ENCODE measurements around the gene FSIP1.

The FSIP1 gene

GRCh38 chr15:39692356-39693327 is 90.0 kb downstream of the FSIP1 start:
- H3K4me3 ChIP-seq (ENCODE audit: low read length), result peak overlapping the region; percentile 26
- TF ChIP-seq CTCF (conservative IDR thresholded peaks at IDR 0.05; ENCODE audit: low read depth, low read length), result no peak

DNA sequence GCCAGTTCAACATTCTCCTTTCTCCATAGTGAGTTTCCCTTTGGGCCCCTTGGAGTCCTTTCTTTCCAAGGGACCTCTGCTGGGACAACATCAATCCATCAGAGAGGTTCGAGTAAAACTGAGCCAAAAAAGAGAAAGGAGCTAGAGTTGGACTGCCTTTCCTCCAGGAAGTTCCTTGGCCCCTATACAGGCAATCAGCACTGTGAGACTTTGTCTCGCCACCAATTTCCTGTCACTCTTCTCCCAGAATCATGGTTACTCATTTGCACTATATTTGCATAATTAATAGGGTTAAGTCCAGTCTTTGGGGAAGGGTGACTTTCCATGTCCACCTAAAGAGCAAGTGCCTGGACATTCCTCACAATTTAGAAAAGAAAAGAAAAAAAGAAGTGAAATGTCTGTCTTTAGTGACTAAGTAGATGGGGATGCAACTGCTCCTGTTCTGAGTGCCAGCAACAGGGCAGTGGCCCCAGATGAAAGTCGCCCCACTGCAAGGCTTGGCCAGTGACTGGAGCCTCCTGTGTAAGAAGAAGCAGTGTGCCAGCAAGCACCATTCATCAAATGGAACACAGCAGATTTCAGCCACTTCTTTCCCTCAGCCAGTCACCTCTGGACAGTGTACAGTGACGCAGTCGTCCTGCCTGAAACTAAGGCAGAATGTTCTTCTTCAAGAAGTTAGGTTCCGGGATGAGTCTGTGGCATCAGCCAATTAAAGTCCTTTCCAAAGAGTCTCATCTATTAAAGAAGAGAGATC is 91.6 kb downstream of the FSIP1 start:
- H3K4me3 ChIP-seq (ENCODE audit: low read length), result no peak overlapping the region
- no peak for TF ChIP-seq CTCF (conservative IDR thresholded peaks at IDR 0.05; ENCODE audit: low read depth, low read length)
- DNase-seq (ENCODE audit: low read depth), result no peak

More at GRCh38 chr15:39692356-39693327, 90.0 kb downstream of the FSIP1 start:
- DNase-seq (ENCODE audit: low read depth), result peak; percentile 47

DNA sequence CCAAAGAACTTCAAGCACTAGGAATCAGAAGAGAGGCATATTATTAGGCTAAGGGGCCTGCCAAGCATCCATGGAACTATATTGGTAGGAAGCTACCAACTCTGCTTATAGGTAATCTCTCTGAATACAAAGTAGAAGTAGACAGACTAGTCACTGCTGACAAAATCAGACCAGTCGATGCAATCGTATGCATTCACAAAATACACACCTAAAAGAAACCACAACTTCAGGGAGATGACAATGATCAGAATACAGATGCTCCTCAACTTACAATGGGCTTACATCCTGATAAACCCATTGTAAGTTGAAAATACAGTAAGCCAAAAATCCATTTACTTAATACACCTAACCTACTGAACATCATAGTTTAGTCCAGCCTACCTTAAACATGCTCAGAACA is 94.7 kb downstream of the FSIP1 start:
- TF ChIP-seq CTCF (conservative IDR thresholded peaks at IDR 0.05; ENCODE audit: low read depth, low read length), result no peak
- no peak overlapping the region for H3K4me3 ChIP-seq (ENCODE audit: low read length)
- no peak for DNase-seq (ENCODE audit: low read depth)

DNA sequence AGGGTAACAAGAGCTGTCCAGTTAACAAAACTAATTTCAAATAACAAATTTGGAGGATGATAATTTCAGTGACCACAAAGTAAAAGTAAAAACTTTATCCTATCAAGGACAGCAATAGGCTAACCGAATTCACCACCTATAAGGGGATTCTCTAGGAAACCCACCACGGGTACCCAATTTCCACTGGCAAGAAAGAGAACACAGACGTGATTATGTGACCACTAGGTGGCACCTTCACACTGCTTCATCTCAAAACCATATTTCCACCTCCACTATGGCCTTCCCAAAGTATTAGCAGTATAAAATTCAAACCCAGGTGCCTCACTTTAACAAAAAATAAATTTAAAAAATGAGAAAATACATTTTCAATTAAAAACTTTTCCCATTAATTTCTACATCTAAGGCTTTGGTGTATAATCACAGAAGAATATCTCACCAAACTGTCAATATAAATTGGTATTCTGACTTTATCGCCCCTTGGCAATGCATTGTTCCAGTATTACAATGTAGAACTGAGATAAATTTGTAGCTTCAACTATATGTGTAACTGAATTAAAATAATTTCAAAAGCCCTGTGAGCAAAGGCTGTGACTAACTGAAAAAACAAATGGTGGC is 96.5 kb downstream of the FSIP1 start:
- H3K4me3 ChIP-seq (ENCODE audit: low read length), result no peak overlapping the region
- DNase-seq (ENCODE audit: low read depth), result no peak
- TF ChIP-seq CTCF (conservative IDR thresholded peaks at IDR 0.05; ENCODE audit: low read depth, low read length), result peak; percentile 77

- DNase-seq (ENCODE audit: low read depth), result no peak
- H3K4me3 ChIP-seq (ENCODE audit: low read length), result no peak overlapping the region
- TF ChIP-seq CTCF (conservative IDR thresholded peaks at IDR 0.05; ENCODE audit: low read depth, low read length), result no peak
Observed at GRCh38 chr15:39685367-39685766, 97.3 kb downstream of the FSIP1 start.

- no peak for TF ChIP-seq CTCF (conservative IDR thresholded peaks at IDR 0.05; ENCODE audit: low read depth, low read length)
- H3K4me3 ChIP-seq (ENCODE audit: low read length), result no peak overlapping the region
- DNase-seq (ENCODE audit: low read depth), result no peak
Observed at GRCh38 chr15:39684233-39684632, 98.4 kb downstream of the FSIP1 start.
